Subcutaneous adipose tissue (tissue), 4 donors: ENCODE data around the gene CLTRN. TPM values are rescaled to one million over a fixed set of nuclear protein-coding genes. Genes with fewer than 3 reads are reported as not detected.

Experiments used
- CTCF ChIP-seq: fragments of 450-650 bp; IDR thresholded peaks from one replicate; pipeline ENCODE4 v1.5.1; 2016; ENCODE audit warnings: low read depth, mild to moderate bottlenecking, control low read depth, antibody characterized with exemption, moderate library complexity
- total RNA-seq, 4 donors: library from RNA; depleted of rRNA; stranded (reverse); fragments of >200 nt; gene quantifications; one replicate each; pipeline ENCODE4 v1.1.0, GENCODE V29; 2016

The CLTRN gene
- total RNA-seq, 4 donors from 2014 or later, result 0.34 to 0.75 (median 0.49) TPM; not detected in 1

GRCh38 chrX:15681433-15681832 lies 16.8 kb upstream of the CLTRN start:
- TF ChIP-seq CTCF, result no peak

- TF ChIP-seq CTCF, result no peak
Observed at GRCh38 chrX:15680401-15680800, 15.8 kb upstream of the CLTRN start.

GRCh38 chrX:15679246-15679645 lies 14.6 kb upstream of the CLTRN start:
- no peak for TF ChIP-seq CTCF

- no peak for TF ChIP-seq CTCF
Observed at GRCh38 chrX:15678339-15678738, 13.7 kb upstream of the CLTRN start.

GRCh38 chrX:15676886-15677285 lies 12.3 kb upstream of the CLTRN start:
- no peak for TF ChIP-seq CTCF

- TF ChIP-seq CTCF, result no peak
Observed at GRCh38 chrX:15675490-15675921, 10.9 kb upstream of the CLTRN start.

- no peak for TF ChIP-seq CTCF
Observed at GRCh38 chrX:15674841-15675489, 10.4 kb upstream of the CLTRN start.
